WTC11 (cell line): ENCODE data around the gene LONP2. TPM values are rescaled to one million over a fixed set of nuclear protein-coding genes. Genes with fewer than 3 reads are reported as not detected.

Source experiments
- AR ChIP-seq: fragments of 250-450 bp; sonication (Bioruptor Pico); IDR thresholded peaks from 2 replicates; pipeline ENCODE4 v1.9.0; 2021; ENCODE audit warnings: mild to moderate bottlenecking
- ATF1 ChIP-seq: sonication (generic); formaldehyde crosslinking; IDR thresholded peaks from 2 replicates; pipeline ENCODE4 v1.8.1; 2023; ENCODE audit warnings: mild to moderate bottlenecking, moderate library complexity, missing genetic modification reagents
- CREB1 ChIP-seq: sonication (generic); formaldehyde crosslinking; IDR thresholded peaks from 2 replicates; pipeline ENCODE4 v1.8.0; 2023; ENCODE audit warnings: mild to moderate bottlenecking, missing genetic modification reagents
- CREM ChIP-seq: sonication (generic); formaldehyde crosslinking; IDR thresholded peaks from 2 replicates; pipeline ENCODE4 v1.8.1; 2022; ENCODE audit warnings: mild to moderate bottlenecking, missing genetic modification reagents, moderate library complexity
- FOXJ3 ChIP-seq: sonication (generic); formaldehyde crosslinking; IDR thresholded peaks from 2 replicates; pipeline ENCODE4 v1.9.0; 2021; ENCODE audit warnings: missing genetic modification reagents, mild to moderate bottlenecking, borderline replicate concordance
- FOXP1 ChIP-seq: sonication (generic); formaldehyde crosslinking; IDR thresholded peaks from 2 replicates; pipeline ENCODE4 v1.8.0; 2022; ENCODE audit warnings: missing genetic modification reagents, mild to moderate bottlenecking, moderate library complexity, borderline replicate concordance
- GABPB1 ChIP-seq: sonication (generic); formaldehyde crosslinking; IDR thresholded peaks from 2 replicates; pipeline ENCODE4 v1.8.1; 2023; ENCODE audit warnings: mild to moderate bottlenecking, missing genetic modification reagents
- GRHL2 ChIP-seq: fragments of 250-450 bp; sonication (Bioruptor Pico); IDR thresholded peaks from 2 replicates; pipeline ENCODE4 v1.8.0; 2022; ENCODE audit warnings: mild to moderate bottlenecking, moderate library complexity; ENCODE audit not compliant: insufficient replicate concordance, severe bottlenecking
- MLX ChIP-seq: sonication (generic); formaldehyde crosslinking; IDR thresholded peaks from 2 replicates; pipeline ENCODE4 v1.8.1; 2023; ENCODE audit warnings: mild to moderate bottlenecking, missing genetic modification reagents, moderate library complexity
- PRRX2 ChIP-seq: fragments of 250-450 bp; sonication (Bioruptor Pico); IDR thresholded peaks from 2 replicates; pipeline ENCODE4 v1.8.0; 2021; ENCODE audit warnings: mild to moderate bottlenecking
- ZBTB21 ChIP-seq: sonication (generic); formaldehyde crosslinking; IDR thresholded peaks from 2 replicates; pipeline ENCODE4 v1.8.1; 2023; ENCODE audit warnings: mild to moderate bottlenecking, missing genetic modification reagents, borderline replicate concordance
- ZBTB43 ChIP-seq: sonication (generic); formaldehyde crosslinking; IDR thresholded peaks from 2 replicates; pipeline ENCODE4 v1.8.1; 2023; ENCODE audit warnings: mild to moderate bottlenecking, missing genetic modification reagents
- ZNF219 ChIP-seq: sonication (generic); formaldehyde crosslinking; IDR thresholded peaks from 2 replicates; pipeline ENCODE4 v1.8.0; 2023; ENCODE audit warnings: missing genetic modification reagents, mild to moderate bottlenecking, borderline replicate concordance
- ZNF263 ChIP-seq: sonication (generic); formaldehyde crosslinking; IDR thresholded peaks from 2 replicates; pipeline ENCODE4 v1.8.1; 2022; ENCODE audit warnings: low read depth, mild to moderate bottlenecking, moderate library complexity, missing genetic modification reagents
- ZNF396 ChIP-seq: fragments of 250-450 bp; sonication (Bioruptor Pico); IDR thresholded peaks from 2 replicates; pipeline ENCODE4 v1.8.0; 2021; ENCODE audit warnings: mild to moderate bottlenecking, moderate library complexity, borderline replicate concordance
- ZNF512 ChIP-seq: sonication (generic); formaldehyde crosslinking; IDR thresholded peaks from 2 replicates; pipeline ENCODE4 v1.8.1; 2022; ENCODE audit warnings: missing genetic modification reagents, borderline replicate concordance
- total RNA-seq: library from RNA; stranded (reverse); gene quantifications from 3 replicates; pipeline ENCODE4 v1.2.3, GENCODE V29; 2021
- TF ChIP-seq, protein P1 (sequence below): sonication (generic); formaldehyde crosslinking; IDR thresholded peaks from 2 replicates; pipeline ENCODE4 v1.8.1; 2023; ENCODE audit warnings: mild to moderate bottlenecking, moderate library complexity, missing genetic modification reagents

LONP2 gene
- total RNA-seq, 1 experiment from 2014 or later, result 28.4 TPM

DNA sequence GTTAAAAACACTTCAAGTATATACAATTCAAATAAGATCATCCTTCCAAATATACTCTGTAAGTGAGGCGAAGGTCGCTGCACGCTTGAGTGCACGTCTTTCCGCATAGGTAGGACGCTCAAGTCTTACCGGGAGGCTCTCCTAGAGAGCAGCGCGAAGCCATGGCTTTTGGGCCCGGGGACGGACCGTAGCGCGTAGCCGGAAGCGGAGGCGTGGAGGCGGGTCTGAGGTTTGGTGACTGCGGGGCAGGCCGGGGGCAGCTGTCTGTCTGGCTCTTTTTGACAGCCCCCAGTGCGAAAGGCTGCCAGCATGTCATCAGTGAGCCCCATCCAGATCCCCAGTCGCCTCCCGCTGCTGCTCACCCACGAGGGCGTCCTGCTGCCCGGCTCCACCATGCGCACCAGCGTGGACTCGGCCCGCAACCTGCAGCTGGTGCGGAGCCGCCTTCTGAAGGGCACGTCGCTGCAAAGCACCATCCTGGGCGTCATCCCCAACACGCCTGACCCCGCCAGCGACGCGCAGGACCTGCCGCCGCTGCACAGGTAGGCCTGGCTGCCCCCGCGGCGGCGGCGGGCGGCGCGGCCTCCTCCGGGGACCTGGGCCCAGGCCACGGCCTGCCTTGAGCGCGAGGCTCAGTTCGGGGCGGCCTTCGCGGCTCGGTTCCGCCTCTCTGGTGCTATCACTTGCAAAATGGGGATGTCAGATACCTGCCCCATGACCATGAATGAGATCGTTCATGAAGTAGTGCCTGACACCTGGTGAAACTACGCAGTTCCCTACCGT, at the start of gene LONP2 (continued):
- TF ChIP-seq ZNF219 (CRISPR knock-in tag) (no peak; the same call in 1 of the 2 replicates), ZNF512 (CRISPR knock-in tag) (no peak), ATF1 (CRISPR knock-in tag) (no peak), PRRX2 (no peak), MLX (CRISPR knock-in tag) (no peak), FOXJ3 (CRISPR knock-in tag) (no peak), GABPB1 (CRISPR knock-in tag) (peak; percentile 87), CREM (CRISPR knock-in tag) (peak; percentile 88), ZNF263 (CRISPR knock-in tag) (no peak), AR (CRISPR knock-in tag) (no peak), GRHL2 (CRISPR knock-in tag) (no peak), ZNF396 (CRISPR knock-in tag) (no peak), FOXP1 (peak; percentile 25; the same call in 1 of the 2 replicates), ZBTB43 (CRISPR knock-in tag) (no peak), ZBTB21 (no peak), CREB1 (CRISPR knock-in tag) (0 out of 2 replicates have a peak, but pooled peaks have one; percentile 43)
- TF ChIP-seq, protein P1, sequence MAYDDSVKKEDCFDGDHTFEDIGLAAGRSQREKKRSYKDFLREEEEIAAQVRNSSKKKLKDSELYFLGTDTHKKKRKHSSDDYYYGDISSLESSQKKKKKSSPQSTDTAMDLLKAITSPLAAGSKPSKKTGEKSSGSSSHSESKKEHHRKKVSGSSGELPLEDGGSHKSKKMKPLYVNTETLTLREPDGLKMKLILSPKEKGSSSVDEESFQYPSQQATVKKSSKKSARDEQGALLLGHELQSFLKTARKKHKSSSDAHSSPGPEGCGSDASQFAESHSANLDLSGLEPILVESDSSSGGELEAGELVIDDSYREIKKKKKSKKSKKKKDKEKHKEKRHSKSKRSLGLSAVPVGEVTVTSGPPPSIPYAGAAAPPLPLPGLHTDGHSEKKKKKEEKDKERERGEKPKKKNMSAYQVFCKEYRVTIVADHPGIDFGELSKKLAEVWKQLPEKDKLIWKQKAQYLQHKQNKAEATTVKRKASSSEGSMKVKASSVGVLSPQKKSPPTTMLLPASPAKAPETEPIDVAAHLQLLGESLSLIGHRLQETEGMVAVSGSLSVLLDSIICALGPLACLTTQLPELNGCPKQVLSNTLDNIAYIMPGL (CRISPR knock-in tag), result 0 out of 2 replicates have a peak, but pooled peaks have one; percentile 27
